ENCODE measurements around the gene ARID1B. TPM values are rescaled to one million over a fixed set of nuclear protein-coding genes. Genes with fewer than 3 reads are reported as not detected.

ARID1B gene
- total and polyA plus RNA-seq, 12 donors, result 13.3 to 85.6 (median 50.9) TPM

GRCh38 chr6:157091243-157091642 lies 314.1 kb downstream of the ARID1B start:
- WGBS, 4 donors, result 89 to 94% (median 91%) methylated on average over 2 of the region's 2 CpGs
- H3K27me3 ChIP-seq, result no peaks in the 10 kb centered on the region
- no peak overlapping the region for H3K4me3 ChIP-seq
- peaks cover 0 to 8% of the 10 kb centered on the region in 2 donors for H3K4me1 ChIP-seq (replicated peaks in 1 of 2)
- DNase-seq, result no peak
- no peaks in the 10 kb centered on the region for H3K9me3 ChIP-seq (replicated peaks in 1 of 3)
- intact Hi-C loops (cut with DNase I), result no loop called here
- H3K36me3 ChIP-seq (replicated peaks in 1 of 2), result no peaks in the 10 kb centered on the region
- H3K27ac ChIP-seq, result no peak overlapping the region
- no peak for TF ChIP-seq POLR2A (IDR thresholded peaks at IDR 0.05)
- TF ChIP-seq, protein P1, sequence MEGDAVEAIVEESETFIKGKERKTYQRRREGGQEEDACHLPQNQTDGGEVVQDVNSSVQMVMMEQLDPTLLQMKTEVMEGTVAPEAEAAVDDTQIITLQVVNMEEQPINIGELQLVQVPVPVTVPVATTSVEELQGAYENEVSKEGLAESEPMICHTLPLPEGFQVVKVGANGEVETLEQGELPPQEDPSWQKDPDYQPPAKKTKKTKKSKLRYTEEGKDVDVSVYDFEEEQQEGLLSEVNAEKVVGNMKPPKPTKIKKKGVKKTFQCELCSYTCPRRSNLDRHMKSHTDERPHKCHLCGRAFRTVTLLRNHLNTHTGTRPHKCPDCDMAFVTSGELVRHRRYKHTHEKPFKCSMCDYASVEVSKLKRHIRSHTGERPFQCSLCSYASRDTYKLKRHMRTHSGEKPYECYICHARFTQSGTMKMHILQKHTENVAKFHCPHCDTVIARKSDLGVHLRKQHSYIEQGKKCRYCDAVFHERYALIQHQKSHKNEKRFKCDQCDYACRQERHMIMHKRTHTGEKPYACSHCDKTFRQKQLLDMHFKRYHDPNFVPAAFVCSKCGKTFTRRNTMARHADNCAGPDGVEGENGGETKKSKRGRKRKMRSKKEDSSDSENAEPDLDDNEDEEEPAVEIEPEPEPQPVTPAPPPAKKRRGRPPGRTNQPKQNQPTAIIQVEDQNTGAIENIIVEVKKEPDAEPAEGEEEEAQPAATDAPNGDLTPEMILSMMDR (IDR thresholded peaks at IDR 0.05), result no peak

- no peak overlapping the region for H3K27ac ChIP-seq
- no peak for DNase-seq
- WGBS, 4 donors, result 75 to 90% (median 82%) methylated on average over 6 of the region's 6 CpGs
- no peaks in the 10 kb centered on the region for H3K27me3 ChIP-seq
- intact Hi-C loops (cut with DNase I), result no loop called here
- H3K4me1 ChIP-seq (replicated peaks in 1 of 2), result peaks cover 0 to 8% of the 10 kb centered on the region in 2 donors
- no peak overlapping the region for H3K4me3 ChIP-seq
- no peaks in the 10 kb centered on the region for H3K9me3 ChIP-seq (replicated peaks in 1 of 3)
- TF ChIP-seq, protein P1 (IDR thresholded peaks at IDR 0.05), result no peak
- no peak for TF ChIP-seq POLR2A (IDR thresholded peaks at IDR 0.05)
- H3K36me3 ChIP-seq (replicated peaks in 1 of 2), result no peaks in the 10 kb centered on the region
These were observed 314.8 kb downstream of the ARID1B start for GRCh38 chr6:157091856-157092460.

GRCh38 chr6:157092736-157093135 lies 315.6 kb downstream of the ARID1B start:
- Histone ChIP-seq H3K27me3 (no peaks in the 10 kb centered on the region), H3K4me1 (replicated peaks in 1 of 2) (peaks cover 0 to 8% of the 10 kb centered on the region in 2 donors), H3K36me3 (replicated peaks in 1 of 2) (no peaks in the 10 kb centered on the region), H3K27ac (no peak overlapping the region), H3K9me3 (replicated peaks in 1 of 3) (no peaks in the 10 kb centered on the region), H3K4me3 (no peak overlapping the region)
- WGBS, 4 donors, result 85 to 96% (median 89%) methylated on average over 6 of the region's 6 CpGs
- intact Hi-C loops (cut with DNase I), result no loop called here
- DNase-seq, result no peak
- TF ChIP-seq, protein P1 (IDR thresholded peaks at IDR 0.05), result no peak
- no peak for TF ChIP-seq POLR2A (IDR thresholded peaks at IDR 0.05)

DNA sequence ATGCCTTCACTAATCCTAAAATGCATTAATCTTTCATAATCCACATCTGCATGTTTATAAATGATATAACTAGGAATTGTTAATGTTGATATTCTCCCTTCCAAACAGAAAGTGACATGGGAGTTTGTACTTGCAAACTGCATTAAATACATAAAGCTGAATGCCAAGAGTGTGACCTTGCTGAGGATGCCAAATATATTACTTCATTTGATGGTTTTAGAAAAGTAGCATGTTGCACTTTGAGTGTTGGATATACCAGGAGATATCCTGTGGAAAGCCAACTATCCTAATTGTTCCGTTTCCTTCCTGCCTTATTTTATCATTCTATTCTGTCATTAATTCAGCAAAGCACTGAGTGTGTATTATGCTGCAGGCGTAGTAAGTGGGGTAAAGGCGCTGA lies 316.4 kb downstream of the ARID1B start:
- DNase-seq, result no peak
- Histone ChIP-seq H3K9me3 (replicated peaks in 1 of 3) (no peaks in the 10 kb centered on the region), H3K27me3 (no peaks in the 10 kb centered on the region), H3K27ac (no peak overlapping the region), H3K36me3 (replicated peaks in 1 of 2) (no peaks in the 10 kb centered on the region), H3K4me1 (replicated peaks in 1 of 2) (peaks cover 0 to under 1% of the 10 kb centered on the region in 2 donors), H3K4me3 (no peak overlapping the region)
- TF ChIP-seq, protein P1 (IDR thresholded peaks at IDR 0.05), result no peak
- TF ChIP-seq POLR2A (IDR thresholded peaks at IDR 0.05), result no peak
- intact Hi-C loops (cut with DNase I), result no loop called here
- 94 to 97% (median 95%) methylated on average over 3 of the region's 3 CpGs for WGBS, 4 donors

All from adrenal gland (tissue), 12 donors.